SJCRH30 (cell line): ENCODE results near the gene DUSP18. TPM values are rescaled to one million over a fixed set of nuclear protein-coding genes. Genes with fewer than 3 reads are reported as not detected.
A peak's percentile ranks its signal among the peaks of the same experiment; 100 is the strongest.
"Not testable (repeated sequence)": the region's sequence is repeated elsewhere in the genome, so short reads cannot be mapped to it uniquely, and the experiment has no call there.

Experiments used
- DNase-seq, 2 experiments: peaks; one replicate each; pipeline ENCODE4 v3.0.0-alpha.2; 2015 to 2020
- H3K27ac ChIP-seq: fragments of 250-450 bp; sonication (Bioruptor Pico); 2 replicates; pipeline ENCODE4 v1.5.1; 2020; ENCODE audit warnings: mild to moderate bottlenecking, moderate library complexity
- H3K27me3 ChIP-seq: fragments of 250-450 bp; sonication (Bioruptor Pico); 2 replicates; pipeline ENCODE4 v1.5.1; 2020; ENCODE audit warnings: mild to moderate bottlenecking, moderate library complexity
- H3K36me3 ChIP-seq: fragments of 250-450 bp; sonication (Bioruptor Pico); 2 replicates; pipeline ENCODE4 v1.5.1; 2020; ENCODE audit warnings: mild to moderate bottlenecking, moderate library complexity
- H3K4me1 ChIP-seq: fragments of 250-450 bp; sonication (Bioruptor Pico); 2 replicates; pipeline ENCODE4 v1.5.1; 2020; ENCODE audit warnings: mild to moderate bottlenecking, moderate library complexity
- H3K4me3 ChIP-seq: fragments of 250-450 bp; sonication (Bioruptor Pico); 2 replicates; pipeline ENCODE4 v1.5.1; 2020; ENCODE audit warnings: mild to moderate bottlenecking, moderate library complexity
- H3K9me3 ChIP-seq: fragments of 250-450 bp; sonication (Bioruptor Pico); replicated peaks from 2 replicates; pipeline ENCODE4 v1.5.1; 2020; ENCODE audit warnings: mild to moderate bottlenecking, moderate library complexity
- total RNA-seq: library from RNA; depleted of rRNA; stranded (reverse); fragments of >200 nt; shearing (Covaris generic); gene quantifications from 2 replicates; pipeline ENCODE4 v1.2.3, GENCODE V29; 2014

DUSP18 gene
- total RNA-seq, 1 experiment from 2014 or later: 1.7 TPM

GRCh38 chr22:30689622-30690021, 21.9 kb upstream of the DUSP18 start:
- H3K4me1 ChIP-seq: no peaks in the 10 kb centered on the region
- no peaks in the 10 kb centered on the region for H3K36me3 ChIP-seq
- DNase-seq: no peak
- no peaks in the 10 kb centered on the region for H3K9me3 ChIP-seq
- H3K27me3 ChIP-seq: no peaks in the 10 kb centered on the region
- no peak overlapping the region for H3K27ac ChIP-seq
- no peak overlapping the region for H3K4me3 ChIP-seq

GRCh38 chr22:30687358-30687757, 19.7 kb upstream of the DUSP18 start:
- Histone ChIP-seq H3K36me3 (no peaks in the 10 kb centered on the region), H3K27me3 (no peaks in the 10 kb centered on the region), H3K4me3 (no peak overlapping the region), H3K9me3 (no peaks in the 10 kb centered on the region), H3K4me1 (no peaks in the 10 kb centered on the region), H3K27ac (no peak overlapping the region)
- DNase-seq: no peak

GRCh38 chr22:30685178-30685577, 17.5 kb upstream of the DUSP18 start:
- no peak overlapping the region for H3K4me3 ChIP-seq
- DNase-seq: no peak
- no peaks in the 10 kb centered on the region for H3K27me3 ChIP-seq
- H3K9me3 ChIP-seq: no peaks in the 10 kb centered on the region
- no peak overlapping the region for H3K27ac ChIP-seq
- H3K4me1 ChIP-seq: no peaks in the 10 kb centered on the region
- no peaks in the 10 kb centered on the region for H3K36me3 ChIP-seq

GRCh38 chr22:30681831-30682230, 14.2 kb upstream of the DUSP18 start:
- no peak overlapping the region for H3K4me3 ChIP-seq
- no peaks in the 10 kb centered on the region for H3K4me1 ChIP-seq
- no peak overlapping the region for H3K27ac ChIP-seq
- no peaks in the 10 kb centered on the region for H3K36me3 ChIP-seq
- H3K9me3 ChIP-seq: no peaks in the 10 kb centered on the region
- 0 out of 2 replicates have a peak, but pooled peaks cover 2% of the 10 kb centered on the region for H3K27me3 ChIP-seq
- DNase-seq: no peak

GRCh38 chr22:30680991-30681770, 13.5 kb upstream of the DUSP18 start:
- no peaks in the 10 kb centered on the region for H3K4me1 ChIP-seq
- 0 out of 2 replicates have a peak, but pooled peaks cover 2% of the 10 kb centered on the region for H3K27me3 ChIP-seq
- no peak overlapping the region for H3K4me3 ChIP-seq
- no peak overlapping the region for H3K27ac ChIP-seq
- no peaks in the 10 kb centered on the region for H3K9me3 ChIP-seq
- H3K36me3 ChIP-seq: no peaks in the 10 kb centered on the region
- no peak for DNase-seq

- not testable (repeated sequence) for H3K27me3 ChIP-seq, H3K9me3 ChIP-seq, H3K36me3 ChIP-seq, H3K4me1 ChIP-seq, H3K4me3 ChIP-seq, H3K27ac ChIP-seq, DNase-seq
These were observed 12.4 kb upstream of the DUSP18 start for GRCh38 chr22:30679895-30680690.

GRCh38 chr22:30676565-30676964, 8.9 kb upstream of the DUSP18 start:
- not testable (repeated sequence) for H3K4me3 ChIP-seq, H3K4me1 ChIP-seq, H3K27ac ChIP-seq, DNase-seq, H3K27me3 ChIP-seq, H3K36me3 ChIP-seq, H3K9me3 ChIP-seq

- Histone ChIP-seq H3K27ac (no peak overlapping the region), H3K36me3 (no peaks in the 10 kb centered on the region), H3K9me3 (no peaks in the 10 kb centered on the region), H3K4me3 (no peak overlapping the region), H3K4me1 (no peaks in the 10 kb centered on the region), H3K27me3 (0 out of 2 replicates have a peak, but pooled peaks cover 2% of the 10 kb centered on the region)
- DNase-seq: peak in 1 of 2 experiments; percentile 17
These were observed 7.8 kb upstream of the DUSP18 start for GRCh38 chr22:30675436-30675835.

- Histone ChIP-seq H3K4me3 (no peak overlapping the region), H3K27me3 (0 out of 2 replicates have a peak, but pooled peaks cover 2% of the 10 kb centered on the region), H3K27ac (no peak overlapping the region), H3K36me3 (no peaks in the 10 kb centered on the region), H3K9me3 (no peaks in the 10 kb centered on the region), H3K4me1 (no peaks in the 10 kb centered on the region)
- no peak for DNase-seq
These were observed 6.8 kb upstream of the DUSP18 start for GRCh38 chr22:30674482-30674881.

GRCh38 chr22:30673136-30673535, 5.5 kb upstream of the DUSP18 start:
- DNase-seq: no peak
- Histone ChIP-seq H3K27ac (no peak overlapping the region), H3K9me3 (no peaks in the 10 kb centered on the region), H3K36me3 (no peaks in the 10 kb centered on the region), H3K27me3 (no peaks in the 10 kb centered on the region), H3K4me3 (no peak overlapping the region), H3K4me1 (no peaks in the 10 kb centered on the region)

GRCh38 chr22:30671071-30671470, 3.4 kb upstream of the DUSP18 start:
- H3K27me3 ChIP-seq: no peaks in the 10 kb centered on the region

GRCh38 chr22:30668386-30668710, 673 bp upstream of the DUSP18 start:
- Histone ChIP-seq H3K4me3 (peak overlapping the region; percentile 58), H3K36me3 (no peaks in the 10 kb centered on the region), H3K27ac (no peak overlapping the region), H3K27me3 (no peaks in the 10 kb centered on the region), H3K9me3 (no peaks in the 10 kb centered on the region), H3K4me1 (no peaks in the 10 kb centered on the region)
- DNase-seq: no peak

More at GRCh38 chr22:30671071-30671470, 3.4 kb upstream of the DUSP18 start:
- Histone ChIP-seq H3K4me3 (no peak overlapping the region), H3K9me3 (no peaks in the 10 kb centered on the region), H3K27ac (no peak overlapping the region), H3K4me1 (no peaks in the 10 kb centered on the region), H3K36me3 (no peaks in the 10 kb centered on the region)
- DNase-seq: no peak

GRCh38 chr22:30667107-30667493, 575 bp downstream of the DUSP18 start:
- no peaks in the 10 kb centered on the region for H3K4me1 ChIP-seq
- H3K36me3 ChIP-seq: no peaks in the 10 kb centered on the region
- no peaks in the 10 kb centered on the region for H3K9me3 ChIP-seq
- H3K4me3 ChIP-seq: peak overlapping the region; percentile 58
- H3K27ac ChIP-seq: no peak overlapping the region
- no peaks in the 10 kb centered on the region for H3K27me3 ChIP-seq
- no peak for DNase-seq

- Histone ChIP-seq H3K36me3 (no peaks in the 10 kb centered on the region), H3K9me3 (no peaks in the 10 kb centered on the region), H3K4me1 (no peaks in the 10 kb centered on the region), H3K27me3 (no peaks in the 10 kb centered on the region), H3K27ac (no peak overlapping the region), H3K4me3 (no peak overlapping the region)
- no peak for DNase-seq
These were observed 1.9 kb downstream of the DUSP18 start for GRCh38 chr22:30665786-30666185.

- Histone ChIP-seq H3K27ac (no peak overlapping the region), H3K4me3 (no peak overlapping the region), H3K4me1 (no peaks in the 10 kb centered on the region), H3K9me3 (no peaks in the 10 kb centered on the region), H3K36me3 (no peaks in the 10 kb centered on the region), H3K27me3 (no peaks in the 10 kb centered on the region)
- no peak for DNase-seq
These were observed 2.4 kb downstream of the DUSP18 start for GRCh38 chr22:30665266-30665665.
